Activated effector memory CD4-positive, alpha-beta T cell treated with Interleukin-2 at 50 U/mL for 16 hours (primary cell): ENCODE measurements around the gene ING3.
A peak's percentile ranks its signal among the peaks of the same experiment; 100 is the strongest.

Experiments used
- DNase-seq: peaks from one replicate; pipeline ENCODE4 v3.0.0-alpha.2; 2020

The ING3 gene

GRCh38 chr7:120989257-120990220 lies 39.0 kb downstream of the ING3 start:
- DNase-seq, result no peak

- no peak for DNase-seq
Observed at GRCh38 chr7:120990468-120991118, 40.0 kb downstream of the ING3 start.

DNA sequence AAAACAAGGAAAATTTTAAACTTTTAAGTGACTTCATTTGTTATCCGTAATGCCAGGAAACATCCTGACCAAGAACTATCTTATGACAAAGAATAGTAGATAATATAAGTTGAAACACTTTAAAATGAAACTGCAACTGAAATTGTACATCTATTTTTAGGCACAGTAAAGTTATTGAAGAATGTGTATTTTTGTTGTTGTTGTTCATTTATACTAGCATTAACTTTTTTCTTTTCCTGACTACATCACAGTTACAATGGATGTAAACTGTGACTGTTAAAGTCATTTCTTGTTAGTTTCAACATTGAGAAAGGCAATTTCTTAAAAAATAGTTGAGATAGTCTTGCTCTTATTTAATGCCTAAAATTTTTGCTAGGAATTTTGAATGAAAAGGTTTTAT lies 40.6 kb downstream of the ING3 start:
- no peak for DNase-seq

- DNase-seq, result no peak
Observed at GRCh38 chr7:120991581-120991980, 41.0 kb downstream of the ING3 start.

- DNase-seq, result no peak
Observed at GRCh38 chr7:120992272-120992964, 41.8 kb downstream of the ING3 start.

DNA sequence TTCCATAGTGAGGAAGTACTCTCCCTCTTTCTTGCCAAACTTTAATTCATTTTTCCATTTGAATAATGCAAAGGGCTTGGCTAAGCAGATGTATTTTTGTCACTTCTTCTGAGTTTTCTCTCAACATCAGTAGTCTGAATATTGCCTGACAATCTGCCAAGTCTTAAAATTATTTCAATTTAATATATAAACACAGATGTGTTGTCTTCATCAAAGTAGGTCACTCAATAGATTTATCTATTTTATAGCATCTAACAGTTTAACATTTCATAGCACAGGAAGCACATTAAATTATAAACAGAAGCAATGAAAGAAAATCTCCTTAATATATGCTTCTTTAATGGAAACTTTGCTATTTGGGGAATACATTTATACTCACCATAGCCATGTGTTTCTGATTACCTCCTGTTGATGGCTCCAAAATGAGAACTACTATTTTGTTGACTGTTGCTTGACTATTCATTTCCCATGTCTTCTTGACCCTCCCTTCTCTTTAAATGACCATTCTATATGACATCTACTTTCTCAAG lies 42.5 kb downstream of the ING3 start:
- DNase-seq, result no peak

- DNase-seq, result no peak
Observed at GRCh38 chr7:120993553-120994191, 43.1 kb downstream of the ING3 start.

DNA sequence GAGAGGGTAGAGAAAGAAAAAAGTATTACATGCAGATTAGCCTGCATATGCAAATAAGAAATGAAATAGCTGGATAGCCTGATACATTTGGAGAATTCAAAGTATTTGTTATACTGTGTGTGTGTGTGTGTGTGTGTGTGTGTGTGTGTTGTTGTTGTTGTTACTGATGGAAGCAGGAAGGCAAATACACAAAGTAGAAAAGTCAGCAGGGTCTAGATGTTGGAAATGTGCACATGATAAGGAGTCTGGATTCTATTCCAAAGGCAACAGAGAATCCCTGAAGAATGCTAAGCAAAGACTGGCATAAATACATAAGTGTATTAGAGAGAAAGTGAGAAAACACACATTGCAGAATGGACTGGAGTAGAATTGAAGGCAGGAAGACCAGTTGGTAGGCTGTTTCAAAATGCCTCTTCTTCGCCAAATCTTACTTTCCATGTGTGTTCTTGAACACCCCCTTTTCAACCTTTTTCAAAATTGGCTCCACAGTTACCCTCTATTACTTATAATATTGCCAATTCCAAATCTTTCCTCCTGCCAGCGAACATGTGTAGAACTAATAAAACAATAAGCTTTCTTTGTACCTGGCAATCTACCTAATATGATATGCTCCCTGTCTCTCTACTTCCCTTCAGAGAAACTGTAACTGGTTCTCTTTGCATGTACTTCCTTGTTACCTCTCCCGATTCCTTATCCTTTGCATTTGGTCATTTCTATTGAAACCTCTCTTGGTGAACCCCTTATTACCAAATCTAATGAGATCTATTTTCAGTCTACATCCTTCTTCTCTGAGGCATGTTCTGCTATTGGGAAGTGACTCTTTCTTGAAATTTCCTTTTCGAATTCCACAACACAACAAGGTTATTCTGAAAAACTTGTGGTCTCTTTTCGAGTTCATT lies 44.2 kb downstream of the ING3 start:
- no peak for DNase-seq

- DNase-seq, result no peak
Observed at GRCh38 chr7:120995654-120996053, 45.1 kb downstream of the ING3 start.

- peak; percentile 13 for DNase-seq
Observed at GRCh38 chr7:120996333-120996987, 45.9 kb downstream of the ING3 start.

DNA sequence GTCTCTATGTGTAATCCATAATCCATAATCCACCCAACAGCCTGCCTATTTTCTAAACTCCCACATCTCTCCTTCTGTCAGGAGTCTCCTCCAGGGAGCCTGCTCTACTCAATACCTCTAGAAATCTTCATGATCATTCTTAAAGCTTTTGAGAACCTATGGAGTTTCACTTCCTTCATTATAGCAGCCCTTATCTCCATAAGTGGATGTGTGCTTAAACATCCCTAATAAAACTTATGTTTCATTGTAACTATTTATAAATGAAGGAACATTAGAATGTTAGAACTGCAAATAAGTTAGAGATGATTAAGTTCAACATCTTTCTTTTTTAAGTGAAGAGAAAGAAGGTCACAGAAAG lies 46.4 kb downstream of the ING3 start:
- DNase-seq, result no peak

DNA sequence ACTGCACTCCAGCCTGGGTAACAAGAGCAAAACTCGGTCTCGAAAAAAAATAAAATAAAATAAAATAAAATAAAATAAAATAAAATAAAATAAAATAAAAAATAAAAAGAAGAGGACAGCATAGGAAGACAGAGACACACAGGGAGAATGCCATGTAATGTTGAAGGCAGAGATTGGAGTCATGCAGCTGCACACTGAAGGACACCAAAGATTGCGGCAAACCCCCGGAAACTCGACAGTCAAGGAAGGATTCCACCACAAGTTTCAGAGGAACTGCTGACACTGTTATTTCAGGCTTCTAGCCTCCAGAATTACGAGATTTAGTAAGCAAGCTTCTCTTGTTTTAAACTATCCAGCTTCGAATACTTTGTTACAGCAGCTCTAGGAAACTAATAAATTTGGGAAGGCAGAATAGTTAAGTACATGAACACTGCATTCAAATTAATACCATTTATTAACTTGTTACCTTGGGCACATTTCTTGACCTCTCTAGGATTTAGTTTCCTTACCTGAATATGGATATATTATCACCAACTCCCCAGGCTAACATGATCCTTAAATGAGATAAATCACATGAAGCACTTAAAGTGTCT lies 47.4 kb downstream of the ING3 start:
- DNase-seq, result no peak

- DNase-seq, result no peak
Observed at GRCh38 chr7:120998520-120998919, 47.9 kb downstream of the ING3 start.

GRCh38 chr7:120998996-120999565 lies 48.5 kb downstream of the ING3 start:
- no peak for DNase-seq

DNA sequence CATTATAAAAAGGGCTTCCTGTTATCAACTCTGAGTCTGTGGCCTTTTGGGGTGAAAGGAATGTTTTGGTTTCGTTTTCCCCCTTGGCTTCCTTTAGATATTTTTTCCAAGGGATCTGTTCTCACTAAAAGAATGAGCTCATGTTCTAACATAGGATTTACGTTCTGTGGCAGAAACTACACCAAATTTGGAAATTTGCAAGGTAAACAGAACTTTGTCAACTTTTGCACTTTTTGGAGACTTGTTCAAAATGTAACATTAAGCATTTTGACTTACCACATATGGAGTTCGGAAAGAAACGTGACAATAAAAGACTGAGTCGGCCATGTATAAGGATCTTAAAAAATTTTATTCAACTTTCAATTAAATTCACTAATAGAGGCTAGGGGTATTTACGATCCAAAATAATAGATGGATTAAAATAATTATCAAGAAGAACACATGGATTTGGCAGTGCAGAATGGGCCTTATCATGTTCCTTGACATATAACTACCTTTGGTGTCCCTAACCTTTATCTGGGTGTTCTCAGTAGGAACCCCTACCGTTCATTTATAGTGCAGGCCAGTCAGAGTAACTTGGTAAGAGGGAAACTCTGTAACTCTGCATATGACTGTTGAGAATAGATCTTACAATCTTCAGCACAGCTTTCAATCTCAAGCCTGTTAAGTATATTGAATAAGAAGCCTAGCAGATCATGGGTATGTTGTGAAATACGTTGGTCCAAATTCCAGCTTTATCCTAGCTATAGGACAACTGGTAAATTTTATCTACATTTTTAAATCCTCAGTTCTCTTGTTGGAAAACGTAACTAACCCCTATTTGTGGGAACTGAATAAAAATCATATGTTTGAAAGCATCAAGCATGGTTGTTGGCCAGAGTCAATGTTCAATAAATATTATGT lies 49.8 kb downstream of the ING3 start:
- DNase-seq, result no peak

DNA sequence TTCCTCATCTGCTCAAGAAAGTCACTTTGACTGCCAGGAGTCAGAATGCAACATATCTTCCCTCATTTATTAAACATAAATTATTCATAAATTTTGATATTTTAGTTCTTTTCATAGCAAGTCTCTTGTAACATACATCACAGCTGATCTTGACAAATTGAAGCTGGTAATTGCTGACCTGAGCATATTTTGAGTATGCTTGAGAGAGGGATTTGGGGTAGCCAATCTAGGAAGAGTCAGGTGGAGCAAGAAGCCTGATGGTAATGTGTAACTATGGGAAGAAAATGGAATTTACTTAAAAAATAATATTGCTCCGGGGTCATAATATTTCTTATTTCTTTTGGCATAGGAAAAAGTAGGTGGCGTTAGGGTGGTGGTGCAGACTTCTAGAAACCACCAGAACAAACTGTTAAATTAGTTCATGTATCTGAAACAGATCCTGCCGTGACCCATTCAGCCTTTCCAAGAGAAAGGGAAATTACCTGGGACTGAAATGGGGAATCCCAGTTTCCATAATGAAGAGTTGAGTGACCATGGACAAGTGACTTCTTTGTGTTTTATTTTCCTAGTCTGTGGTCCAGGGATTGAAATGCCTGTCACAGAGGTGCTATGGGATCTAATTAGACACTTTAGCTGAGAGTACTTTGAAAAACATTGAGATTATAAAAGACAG lies 50.8 kb downstream of the ING3 start:
- DNase-seq, result no peak

DNA sequence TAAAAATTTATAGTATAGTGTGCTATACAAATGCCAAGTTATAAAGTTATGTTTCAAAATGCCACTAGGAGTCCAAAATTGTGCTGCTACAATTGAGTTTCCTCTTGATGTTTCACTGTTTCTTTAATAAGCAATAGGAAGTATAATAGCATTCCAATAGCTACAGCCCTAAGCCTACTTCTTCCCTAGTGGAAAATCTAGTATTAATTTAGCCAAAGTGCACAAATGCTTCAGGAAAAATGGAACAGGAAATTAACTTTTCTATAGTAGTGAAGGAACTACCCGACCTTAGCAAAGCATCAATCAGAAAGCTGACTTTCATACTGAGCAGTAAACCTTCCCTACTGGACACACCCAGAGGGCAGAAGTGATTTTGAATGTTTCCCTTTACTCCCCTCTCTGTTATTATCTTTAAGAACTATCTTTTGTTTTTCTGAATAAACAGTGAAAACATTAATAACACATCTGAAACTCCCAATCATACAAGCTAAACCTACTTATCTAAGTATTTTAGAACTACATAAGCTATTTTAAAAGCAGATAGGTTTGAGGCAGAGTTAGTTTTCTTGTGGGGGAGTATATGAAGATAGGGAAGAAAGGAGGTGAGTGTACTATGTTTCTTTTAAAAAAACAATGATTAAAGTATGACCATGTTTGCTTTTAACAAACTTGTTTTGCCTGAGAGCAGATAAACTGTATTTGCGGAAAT lies 51.6 kb downstream of the ING3 start:
- DNase-seq, result no peak

GRCh38 chr7:121002757-121003200 lies 52.2 kb downstream of the ING3 start:
- DNase-seq, result no peak
